ENCODE data around the gene ALB.

The ALB gene

DNA sequence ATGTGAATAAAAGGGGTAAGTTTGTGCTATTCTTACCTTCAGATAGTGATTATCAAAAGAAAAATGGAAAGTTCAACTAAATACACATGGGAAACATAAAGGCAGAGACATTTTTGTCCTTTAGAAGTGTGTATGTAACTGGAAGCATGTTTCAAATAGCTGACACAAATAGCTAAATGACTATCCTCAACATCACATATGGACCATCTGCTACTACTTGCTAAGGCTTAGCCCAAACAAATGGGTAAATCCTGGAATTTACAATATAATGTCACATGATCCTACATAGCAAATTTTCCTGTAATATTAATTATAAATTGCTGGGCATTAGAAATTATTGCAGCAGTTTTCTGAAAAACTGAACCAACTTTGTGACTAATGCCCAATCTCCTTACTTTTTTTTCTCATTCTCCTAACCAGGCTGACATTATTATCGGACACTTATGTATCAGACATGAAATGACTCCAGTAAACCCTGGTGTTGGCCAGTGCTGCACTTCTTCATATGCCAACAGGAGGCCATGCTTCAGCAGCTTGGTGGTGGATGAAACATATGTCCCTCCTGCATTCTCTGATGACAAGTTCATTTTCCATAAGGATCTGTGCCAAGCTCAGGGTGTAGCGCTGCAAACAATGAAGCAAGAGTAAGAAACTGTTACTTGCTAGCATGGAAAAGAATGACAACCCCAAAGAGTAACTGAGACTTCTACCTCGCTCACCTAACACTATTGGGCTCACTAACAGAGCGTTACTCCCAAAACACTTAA, 48.1 kb downstream of the ALB start:
- Histone ChIP-seq H3K36me3 (ENCODE audit: control insufficient read depth in 2 of 2, insufficient read depth in 2 of 2, low read length in 2 of 2) (no peaks in the 10 kb centered on the region), H3K4me3 (ENCODE audit: low read length in 2 of 2) (no peak overlapping the region), H3K9me3 (ENCODE audit: control insufficient read depth in 2 of 2, low read length in 2 of 2) (no peaks in the 10 kb centered on the region), H3K9ac (ENCODE audit: low read length in 2 of 2) (no peak overlapping the region), H3K27ac (ENCODE audit: low read length) (no peak overlapping the region), H3K27me3 (ENCODE audit: control insufficient read depth in 1 of 2, insufficient read depth in 2 of 2, low read length in 2 of 2) (no peaks in the 10 kb centered on the region), H3K4me1 (ENCODE audit: control insufficient read depth, insufficient read depth, low read length) (no peaks in the 10 kb centered on the region)

DNA sequence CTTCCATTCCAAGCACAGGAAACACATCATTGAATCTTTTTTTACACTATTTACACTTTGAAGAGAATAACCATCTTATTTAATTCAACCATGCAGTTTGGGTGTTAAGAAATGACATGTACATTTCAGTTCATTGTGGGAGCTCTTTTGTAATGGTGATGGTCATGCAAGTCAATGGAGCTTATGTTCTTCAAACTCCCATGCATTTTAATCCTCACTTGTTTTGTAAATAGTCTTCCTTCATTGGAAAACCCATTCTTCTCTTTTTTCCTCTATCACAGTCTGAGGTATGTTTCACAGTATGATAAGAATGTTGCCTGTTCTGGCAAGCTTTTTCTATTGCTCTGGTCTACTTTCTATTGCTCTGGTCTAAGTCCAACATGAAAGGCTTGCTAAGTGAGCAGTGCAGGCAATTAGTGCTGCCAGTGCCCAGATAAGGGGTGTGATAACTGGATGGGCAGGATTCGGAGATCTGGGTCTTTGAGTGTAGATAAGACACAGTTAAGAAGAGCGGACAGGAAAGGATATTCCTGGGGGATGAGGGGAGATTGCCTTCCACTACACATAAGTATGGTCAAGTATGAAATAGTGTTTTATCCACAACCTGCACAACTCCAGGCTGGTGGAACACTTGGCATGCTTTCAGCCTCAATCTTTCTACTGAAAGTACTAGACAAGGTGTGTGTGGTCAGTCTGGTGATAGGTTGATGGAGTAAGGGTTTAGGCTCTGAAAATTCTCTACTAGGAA, 49.0 kb downstream of the ALB start:
- Histone ChIP-seq H3K4me1 (ENCODE audit: control insufficient read depth, insufficient read depth, low read length) (no peaks in the 10 kb centered on the region), H3K4me3 (ENCODE audit: low read length in 2 of 2) (no peak overlapping the region), H3K27ac (ENCODE audit: low read length) (no peak overlapping the region), H3K9me3 (ENCODE audit: control insufficient read depth in 2 of 2, low read length in 2 of 2) (no peaks in the 10 kb centered on the region), H3K27me3 (ENCODE audit: control insufficient read depth in 1 of 2, insufficient read depth in 2 of 2, low read length in 2 of 2) (no peaks in the 10 kb centered on the region), H3K36me3 (ENCODE audit: control insufficient read depth in 2 of 2, insufficient read depth in 2 of 2, low read length in 2 of 2) (no peaks in the 10 kb centered on the region), H3K9ac (ENCODE audit: low read length in 2 of 2) (no peak overlapping the region)

DNA sequence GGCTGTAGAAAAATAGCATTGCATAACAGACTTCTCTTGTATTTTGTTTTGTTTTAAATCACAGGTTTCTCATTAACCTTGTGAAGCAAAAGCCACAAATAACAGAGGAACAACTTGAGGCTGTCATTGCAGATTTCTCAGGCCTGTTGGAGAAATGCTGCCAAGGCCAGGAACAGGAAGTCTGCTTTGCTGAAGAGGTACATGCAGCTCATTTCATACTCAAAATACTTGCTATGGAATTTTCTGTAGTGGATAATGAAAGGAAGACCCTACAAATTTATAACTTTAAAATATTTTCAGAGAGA, 49.6 kb downstream of the ALB start:
- Histone ChIP-seq H3K27me3 (ENCODE audit: control insufficient read depth in 1 of 2, insufficient read depth in 2 of 2, low read length in 2 of 2) (no peaks in the 10 kb centered on the region), H3K9ac (ENCODE audit: low read length in 2 of 2) (no peak overlapping the region), H3K27ac (ENCODE audit: low read length) (no peak overlapping the region), H3K9me3 (ENCODE audit: control insufficient read depth in 2 of 2, low read length in 2 of 2) (no peaks in the 10 kb centered on the region), H3K4me1 (ENCODE audit: control insufficient read depth, insufficient read depth, low read length) (no peaks in the 10 kb centered on the region), H3K36me3 (ENCODE audit: control insufficient read depth in 2 of 2, insufficient read depth in 2 of 2, low read length in 2 of 2) (no peaks in the 10 kb centered on the region), H3K4me3 (ENCODE audit: low read length in 2 of 2) (no peak overlapping the region)

DNA sequence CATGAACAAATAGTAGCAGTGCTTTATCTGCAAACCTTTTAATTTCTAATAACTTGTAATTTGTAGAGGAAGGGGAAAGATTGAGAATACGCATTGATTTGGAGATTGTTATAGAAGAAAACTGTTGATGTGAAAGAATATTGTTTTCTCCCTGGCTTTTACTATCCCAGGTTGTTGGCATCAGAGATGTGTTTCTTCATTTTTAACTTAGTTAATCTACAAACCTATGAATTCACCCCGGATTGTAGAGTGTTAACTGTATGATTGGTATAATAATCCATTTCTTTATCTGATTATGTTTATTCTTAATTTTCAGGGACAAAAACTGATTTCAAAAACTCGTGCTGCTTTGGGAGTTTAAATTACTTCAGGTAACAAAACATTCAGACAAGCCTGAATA, 50.8 kb downstream of the ALB start:
- Histone ChIP-seq H3K27me3 (ENCODE audit: control insufficient read depth in 1 of 2, insufficient read depth in 2 of 2, low read length in 2 of 2) (no peaks in the 10 kb centered on the region), H3K9ac (ENCODE audit: low read length in 2 of 2) (no peak overlapping the region), H3K4me3 (ENCODE audit: low read length in 2 of 2) (no peak overlapping the region), H3K4me1 (ENCODE audit: control insufficient read depth, insufficient read depth, low read length) (no peaks in the 10 kb centered on the region), H3K9me3 (ENCODE audit: control insufficient read depth in 2 of 2, low read length in 2 of 2) (no peaks in the 10 kb centered on the region), H3K36me3 (ENCODE audit: control insufficient read depth in 2 of 2, insufficient read depth in 2 of 2, low read length in 2 of 2) (no peaks in the 10 kb centered on the region), H3K27ac (ENCODE audit: low read length) (no peak overlapping the region)

DNA sequence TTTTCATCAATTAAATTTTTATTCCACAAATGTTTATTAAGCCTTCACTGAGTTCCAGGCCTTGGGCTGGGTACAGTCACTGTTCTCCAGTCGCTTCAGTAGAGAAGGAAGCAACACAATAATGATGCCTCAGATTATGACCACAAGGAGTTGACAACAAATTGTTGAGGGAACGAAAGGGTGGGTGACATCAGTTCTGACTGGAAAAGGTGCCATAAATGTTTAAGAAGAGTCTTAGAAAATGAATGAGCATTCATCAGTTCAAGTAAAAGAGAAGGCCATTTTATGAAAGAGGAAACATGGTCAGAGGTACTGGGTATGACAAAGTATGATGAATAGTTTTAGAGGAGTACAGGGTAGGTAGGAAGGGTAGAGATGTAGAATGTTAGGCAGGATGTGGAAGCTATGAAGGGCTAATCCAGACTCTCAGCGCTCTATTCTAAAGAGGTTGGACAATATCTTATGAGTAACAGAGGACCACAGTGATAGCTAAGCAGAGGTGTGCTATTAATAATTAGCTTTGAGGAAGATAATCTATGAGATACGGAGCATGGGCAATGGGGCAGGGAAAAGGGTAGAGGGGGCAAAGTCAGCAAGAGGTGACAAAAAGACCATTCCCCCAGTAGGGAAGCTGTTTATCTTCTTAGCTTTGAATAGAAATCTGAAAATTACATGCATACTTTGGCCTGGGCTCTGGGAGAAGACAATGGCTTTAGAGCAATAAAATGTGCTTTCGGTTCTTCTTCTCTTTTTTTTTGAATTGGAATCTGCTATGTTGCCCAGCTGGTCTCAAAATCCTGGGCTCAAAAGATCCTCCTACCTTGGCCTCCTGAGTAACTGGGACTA, 52.3 kb downstream of the ALB start:
- Histone ChIP-seq H3K27ac (ENCODE audit: low read length) (no peak overlapping the region), H3K4me3 (ENCODE audit: low read length in 2 of 2) (no peak overlapping the region), H3K4me1 (ENCODE audit: control insufficient read depth, insufficient read depth, low read length) (no peaks in the 10 kb centered on the region), H3K27me3 (ENCODE audit: control insufficient read depth in 1 of 2, insufficient read depth in 2 of 2, low read length in 2 of 2) (no peaks in the 10 kb centered on the region), H3K9me3 (ENCODE audit: control insufficient read depth in 2 of 2, low read length in 2 of 2) (no peaks in the 10 kb centered on the region), H3K9ac (ENCODE audit: low read length in 2 of 2) (no peak overlapping the region), H3K36me3 (ENCODE audit: control insufficient read depth in 2 of 2, insufficient read depth in 2 of 2, low read length in 2 of 2) (no peaks in the 10 kb centered on the region)

DNA sequence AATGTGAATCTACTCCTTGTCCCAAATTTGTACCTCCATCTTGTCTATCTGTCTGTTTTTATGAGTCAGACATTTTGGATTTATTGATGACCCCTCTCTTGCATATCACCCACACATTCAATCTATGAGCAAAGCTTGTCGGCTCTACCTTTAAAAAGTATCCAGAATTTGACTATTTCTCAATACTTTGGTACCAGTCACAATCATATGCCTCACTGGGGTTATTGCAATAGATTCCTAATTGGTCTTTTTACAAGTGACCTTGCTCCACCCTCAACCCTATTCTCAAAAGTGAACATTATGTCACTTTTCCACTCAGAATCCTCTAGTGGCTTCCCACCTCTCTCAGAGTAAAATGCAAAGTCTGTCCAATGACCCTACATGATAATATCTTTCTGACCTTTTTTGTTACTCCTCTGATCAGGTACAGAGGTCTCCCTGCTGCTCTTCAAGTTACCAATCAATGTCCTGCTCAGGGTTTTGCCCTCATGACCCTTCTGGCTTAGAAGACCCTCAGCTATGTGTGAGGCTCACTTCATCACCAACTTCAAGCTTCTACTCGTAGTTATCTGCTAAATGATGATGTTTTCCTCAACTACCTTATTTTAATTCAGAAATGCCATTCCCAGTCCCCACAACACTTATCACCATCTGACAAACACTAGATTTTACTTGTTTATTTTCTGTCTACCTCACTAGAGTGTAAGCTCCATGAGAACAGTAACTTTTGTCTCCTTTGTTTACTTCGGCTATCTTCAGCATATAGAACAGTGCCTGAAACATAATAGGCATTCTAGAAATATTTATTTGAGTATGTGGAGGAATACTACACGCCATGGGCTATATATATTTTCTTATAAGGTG, 54.3 kb downstream of the ALB start:
- no peak overlapping the region for H3K4me3 ChIP-seq (ENCODE audit: low read length in 2 of 2)
- H3K27me3 ChIP-seq (ENCODE audit: control insufficient read depth in 1 of 2, insufficient read depth in 2 of 2, low read length in 2 of 2): no peaks in the 10 kb centered on the region
- H3K27ac ChIP-seq (ENCODE audit: low read length): no peak overlapping the region
- H3K9ac ChIP-seq (ENCODE audit: low read length in 2 of 2): no peak overlapping the region
- H3K9me3 ChIP-seq (ENCODE audit: control insufficient read depth in 2 of 2, low read length in 2 of 2): no peaks in the 10 kb centered on the region
- no peaks in the 10 kb centered on the region for H3K4me1 ChIP-seq (ENCODE audit: control insufficient read depth, insufficient read depth, low read length)
- H3K36me3 ChIP-seq (ENCODE audit: control insufficient read depth in 2 of 2, insufficient read depth in 2 of 2, low read length in 2 of 2): no peaks in the 10 kb centered on the region

DNA sequence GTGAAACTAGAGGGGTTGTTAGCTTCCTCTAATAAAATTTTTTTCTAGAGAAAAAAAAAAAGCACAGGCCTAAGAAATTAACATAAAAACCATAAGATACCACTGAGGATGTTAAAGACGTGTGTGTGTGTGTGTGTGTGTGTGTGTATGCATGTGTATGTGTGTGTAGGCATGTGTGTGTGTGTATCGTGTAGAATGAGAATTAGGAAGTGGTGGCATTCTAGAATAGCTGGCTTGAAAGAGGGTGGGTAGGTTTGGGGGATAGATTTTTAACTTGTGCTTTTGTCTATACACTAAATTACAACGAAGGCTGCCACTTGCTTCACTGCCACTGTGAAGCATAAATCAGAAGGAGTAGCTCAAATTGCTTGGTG, 54.9 kb downstream of the ALB start:
- H3K9me3 ChIP-seq (ENCODE audit: control insufficient read depth in 2 of 2, low read length in 2 of 2): no peaks in the 10 kb centered on the region

DNA sequence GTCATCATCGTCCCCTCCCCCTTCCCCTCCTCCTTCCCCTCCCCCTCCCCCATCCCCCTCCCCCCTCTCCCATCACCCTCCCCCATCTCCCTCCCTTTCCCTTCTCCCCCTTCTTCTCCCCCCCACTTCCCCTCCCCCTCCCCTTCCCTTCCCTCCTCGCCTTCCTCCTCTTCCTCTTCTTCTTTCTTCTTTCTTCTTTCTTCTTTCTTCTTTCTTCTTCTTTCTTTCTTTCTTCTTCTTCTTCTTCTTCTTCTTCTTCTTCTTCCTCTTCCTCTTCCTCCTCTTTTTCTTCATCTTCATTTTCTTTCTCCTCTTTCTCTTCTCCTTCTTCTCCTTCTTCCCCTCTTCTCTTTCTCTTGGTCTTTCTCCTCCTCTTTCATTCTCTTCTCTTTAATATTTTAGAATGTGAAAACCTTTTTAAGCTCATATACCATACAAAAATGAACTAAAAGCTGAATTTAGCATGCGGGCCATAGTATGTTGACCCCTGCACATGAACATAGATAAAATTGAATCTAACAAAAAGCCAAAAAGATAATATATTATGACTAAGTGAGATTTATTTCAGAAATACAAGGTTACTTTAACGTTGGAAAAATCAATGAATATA, 56.9 kb downstream of the ALB start:
- Histone ChIP-seq H3K36me3 (ENCODE audit: control insufficient read depth in 2 of 2, insufficient read depth in 2 of 2, low read length in 2 of 2) (no peaks in the 10 kb centered on the region), H3K4me1 (ENCODE audit: control insufficient read depth, insufficient read depth, low read length) (no peaks in the 10 kb centered on the region), H3K9ac (ENCODE audit: low read length in 2 of 2) (no peak overlapping the region), H3K27ac (ENCODE audit: low read length) (no peak overlapping the region), H3K9me3 (ENCODE audit: control insufficient read depth in 2 of 2, low read length in 2 of 2) (no peaks in the 10 kb centered on the region), H3K4me3 (ENCODE audit: low read length in 2 of 2) (no peak overlapping the region), H3K27me3 (ENCODE audit: control insufficient read depth in 1 of 2, insufficient read depth in 2 of 2, low read length in 2 of 2) (no peaks in the 10 kb centered on the region)

More for the DNA sequence above, 54.9 kb downstream of the ALB start:
- Histone ChIP-seq H3K9ac (ENCODE audit: low read length in 2 of 2) (no peak overlapping the region), H3K27ac (ENCODE audit: low read length) (no peak overlapping the region), H3K36me3 (ENCODE audit: control insufficient read depth in 2 of 2, insufficient read depth in 2 of 2, low read length in 2 of 2) (no peaks in the 10 kb centered on the region), H3K4me1 (ENCODE audit: control insufficient read depth, insufficient read depth, low read length) (no peaks in the 10 kb centered on the region), H3K4me3 (ENCODE audit: low read length in 2 of 2) (no peak overlapping the region), H3K27me3 (ENCODE audit: control insufficient read depth in 1 of 2, insufficient read depth in 2 of 2, low read length in 2 of 2) (no peaks in the 10 kb centered on the region)

DNA sequence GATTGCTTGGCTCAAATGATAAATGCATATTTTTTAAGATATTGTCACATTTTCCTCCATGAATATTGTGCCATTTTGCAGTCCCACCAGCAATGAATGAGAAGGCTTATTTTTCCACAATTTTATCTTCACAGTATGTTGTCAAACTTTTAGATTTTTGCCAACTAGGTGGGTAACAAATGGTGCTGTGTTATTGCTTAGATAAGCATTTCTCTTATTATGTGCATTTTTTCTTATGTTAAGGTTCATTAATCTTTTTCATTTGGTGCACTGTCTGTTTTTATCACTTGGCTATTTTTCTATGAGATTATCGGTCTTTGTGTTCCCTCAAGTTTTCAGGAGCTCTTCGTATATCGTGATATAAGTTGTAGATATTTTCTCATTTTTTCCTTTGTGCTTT, 64.1 kb downstream of the ALB start:
- Histone ChIP-seq H3K27ac (ENCODE audit: low read length) (no peak overlapping the region), H3K9me3 (ENCODE audit: control insufficient read depth in 2 of 2, low read length in 2 of 2) (no peaks in the 10 kb centered on the region), H3K9ac (ENCODE audit: low read length in 2 of 2) (no peak overlapping the region), H3K4me1 (ENCODE audit: control insufficient read depth, insufficient read depth, low read length) (no peaks in the 10 kb centered on the region), H3K4me3 (ENCODE audit: low read length in 2 of 2) (no peak overlapping the region), H3K36me3 (ENCODE audit: control insufficient read depth in 2 of 2, insufficient read depth in 2 of 2, low read length in 2 of 2) (no peaks in the 10 kb centered on the region), H3K27me3 (ENCODE audit: control insufficient read depth in 1 of 2, insufficient read depth in 2 of 2, low read length in 2 of 2) (no peaks in the 10 kb centered on the region)

DNA sequence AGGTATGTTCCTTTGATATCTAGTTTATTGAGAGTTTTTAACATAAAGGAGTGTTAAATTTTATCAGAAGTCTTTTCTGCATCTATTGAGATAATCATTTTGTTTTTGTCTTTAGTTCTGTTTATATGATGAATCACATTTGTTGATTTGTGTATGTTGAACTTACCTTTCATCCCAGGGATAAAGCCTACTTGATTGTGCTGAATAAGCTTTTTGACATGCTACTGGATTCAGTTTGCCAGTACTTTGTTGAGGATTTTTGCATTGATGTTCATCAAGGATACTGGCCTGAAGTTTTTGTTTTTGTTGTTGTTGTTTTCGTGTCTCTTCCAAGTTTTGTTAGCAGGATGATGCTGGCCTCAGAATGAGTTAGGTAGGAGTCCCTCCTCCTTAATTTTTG, 66.6 kb downstream of the ALB start:
- H3K27me3 ChIP-seq (ENCODE audit: control insufficient read depth in 1 of 2, insufficient read depth in 2 of 2, low read length in 2 of 2): no peaks in the 10 kb centered on the region
- H3K36me3 ChIP-seq (ENCODE audit: control insufficient read depth in 2 of 2, insufficient read depth in 2 of 2, low read length in 2 of 2): no peaks in the 10 kb centered on the region
- H3K4me1 ChIP-seq (ENCODE audit: control insufficient read depth, insufficient read depth, low read length): no peaks in the 10 kb centered on the region
- H3K4me3 ChIP-seq (ENCODE audit: low read length in 2 of 2): no peak overlapping the region
- H3K9ac ChIP-seq (ENCODE audit: low read length in 2 of 2): no peak overlapping the region
- no peak overlapping the region for H3K27ac ChIP-seq (ENCODE audit: low read length)
- no peaks in the 10 kb centered on the region for H3K9me3 ChIP-seq (ENCODE audit: control insufficient read depth in 2 of 2, low read length in 2 of 2)
